Ovary (tissue), 9 donors: ENCODE data around the gene QSOX2. TPM values are rescaled to one million over a fixed set of nuclear protein-coding genes. Genes with fewer than 3 reads are reported as not detected.

ENCODE experiments used
- DNase-seq, 5 donors: peaks; one replicate each; pipeline ENCODE4 v3.0.0-alpha.2; 2019 to 2020
- H3K27ac ChIP-seq, 2 donors: fragments of 200-600 bp; one replicate each; pipeline versions ENCODE4 v1.5.1 to v1.8.0; 2019 to 2022
- H3K27me3 ChIP-seq: fragments of 200-600 bp; one replicate; pipeline ENCODE4 v1.8.0; 2022
- H3K36me3 ChIP-seq: fragments of 200-600 bp; sonication (generic); one replicate; pipeline ENCODE4 v1.5.1; 2019
- H3K4me1 ChIP-seq: one replicate; pipeline ENCODE4 v1.8.1; 2013; ENCODE audit warnings: mild to moderate bottlenecking, moderate library complexity; ENCODE audit not compliant: insufficient read depth
- H3K4me3 ChIP-seq: fragments of 200-600 bp; sonication (generic); one replicate; pipeline ENCODE4 v1.5.1; 2017
- H3K9me3 ChIP-seq, 2 donors: fragments of 200-600 bp in 1 of 2; sonication (generic) in 1 of 2; one replicate each; pipeline versions ENCODE4 v1.5.1 to v1.8.1; 2013 to 2019; ENCODE audit warnings: mild to moderate bottlenecking in 1 of 2, moderate library complexity in 1 of 2
- CTCF ChIP-seq, 3 donors: fragments of 450-650 bp in 2 of 3; fragments of 200-600 bp in 1 of 3; IDR thresholded peaks; one replicate each; pipeline versions ENCODE4 v1.5.1 to v1.8.0; 2016 to 2022; ENCODE audit warnings: antibody characterized with exemption in 3 of 3, mild to moderate bottlenecking in 1 of 3
- EP300 ChIP-seq: sonication (generic); formaldehyde crosslinking; IDR thresholded peaks from one replicate; pipeline ENCODE4 v1.6.1; 2017; ENCODE audit warnings: antibody characterized with exemption
- POLR2A ChIP-seq: fragments of 450-650 bp; IDR thresholded peaks from one replicate; pipeline ENCODE4 v1.6.1; 2017; ENCODE audit warnings: antibody characterized with exemption, mild to moderate bottlenecking, moderate library complexity
- WGBS, 3 donors: extraction: QIAGEN DNeasy Blood & Tissue Kit in 1 of 3; methylation state at CpG; one replicate each; pipeline versions ENCODE4 v1.1.5 to v1.1.7; 2013 to 2017; 5-methylcytosine and 5-hydroxymethylcytosine counted together
- intact Hi-C, 4 donors: fragments of 100-400 bp; cut with DNase I; formaldehyde crosslinking; loops; one replicate each; pipeline versions ENCODE4 v1.11.0 to v1.15.1; 2022 to 2023
- polyA plus RNA-seq, 2 donors: library from polyadenylated mRNA; stranded (reverse); fragments of 200-250 nt in 1 of 2; fragments of 350-450 nt in 1 of 2; fragmentation: Illumina TruSeq in 1 of 2; extraction: RNeasy Lipid Tissue Mini Kit (QIAGEN cat#74804) in 1 of 2; gene quantifications; one replicate each; pipeline ENCODE4 v1.2.3, GENCODE V29; 2013 to 2014
- total RNA-seq, 7 donors: library from RNA; depleted of rRNA in 2 of 7; stranded (reverse); fragments of >200 nt in 2 of 7; fragmentation: NEBNext Ultra II Directional in 3 of 7; extraction: Animal tissue kit (Norgen Biotek cat#: 25700) in 3 of 7; gene quantifications; one replicate each; pipeline versions ENCODE4 v1.1.0 to v1.2.4, GENCODE V29; 2016 to 2023
- donor health status: DM: no; HTN: no; CAD: no; lungs with moderate emphysema.
- donor health status: DM: no; HTN: no; CAD: no.
- donor health status: Bipolar disorder and iron deficiency.
- donor health status: DM: yes; HTN: yes; CAD: no.
- donor health status: DM: no; HTN: no; CAD: no.
- donor health status: DM: yes; HTN: yes; CAD: no.

The QSOX2 gene
- total and polyA plus RNA-seq, 9 donors, result 5.6 to 14.3 (median 7.8) TPM

- TF ChIP-seq CTCF (IDR thresholded peaks at IDR 0.05), result no peak
- no peak for TF ChIP-seq EP300
- TF ChIP-seq POLR2A, result no peak
- no peaks in the 10 kb centered on the region for H3K27me3 ChIP-seq
- H3K4me1 ChIP-seq, result peaks cover 8% of the 10 kb centered on the region
- peak overlapping the region; percentile 84 for H3K4me3 ChIP-seq
- 35 to 38% (median 37%) methylated on average over 11 of the region's 11 CpGs for WGBS, 3 donors
- intact Hi-C loops, result loop anchor here in 1 of 4 donors (10.0 kb wide), 1 partner anchor 280 kb away; the partner anchor contains the start of gene UBAC1
- H3K36me3 ChIP-seq, result no peaks in the 10 kb centered on the region
- no peak for DNase-seq
- H3K9me3 ChIP-seq, result no peaks in the 10 kb centered on the region
- no peak overlapping the region for H3K27ac ChIP-seq
These were observed 1.3 kb downstream of the QSOX2 start for GRCh38 chr9:136244122-136244968.

- Histone ChIP-seq H3K27ac (no peak overlapping the region), H3K4me3 (no peak overlapping the region), H3K36me3 (no peaks in the 10 kb centered on the region), H3K27me3 (no peaks in the 10 kb centered on the region), H3K9me3 (no peaks in the 10 kb centered on the region), H3K4me1 (peaks cover 8% of the 10 kb centered on the region)
- DNase-seq, result no peak
- intact Hi-C loops, result loop anchor here in 1 of 4 donors (10.0 kb wide), 1 partner anchor 279 kb away; the partner anchor contains the start of gene UBAC1
- TF ChIP-seq CTCF (IDR thresholded peaks at IDR 0.05), result no peak
- no peak for TF ChIP-seq EP300
- TF ChIP-seq POLR2A, result no peak
- WGBS, 3 donors, result 75 to 78% (median 78%) methylated on average over 4 of the region's 4 CpGs
These were observed 2.0 kb downstream of the QSOX2 start for GRCh38 chr9:136243631-136244030.

- no peak overlapping the region for H3K4me3 ChIP-seq
- intact Hi-C loops, result loop anchor here in 1 of 4 donors (10.0 kb wide), 1 partner anchor 278 kb away; the partner anchor contains the start of gene UBAC1
- WGBS, 3 donors, result 75 to 78% (median 78%) methylated on average over 6 of the region's 6 CpGs
- H3K4me1 ChIP-seq, result peaks cover 8% of the 10 kb centered on the region
- TF ChIP-seq EP300, result no peak
- no peak for TF ChIP-seq POLR2A
- TF ChIP-seq CTCF (IDR thresholded peaks at IDR 0.05), result no peak
- no peaks in the 10 kb centered on the region for H3K9me3 ChIP-seq
- no peaks in the 10 kb centered on the region for H3K27me3 ChIP-seq
- no peak overlapping the region for H3K27ac ChIP-seq
- DNase-seq, result no peak
- H3K36me3 ChIP-seq, result no peaks in the 10 kb centered on the region
These were observed 2.6 kb downstream of the QSOX2 start for GRCh38 chr9:136242918-136243525.

- intact Hi-C loops, result loop anchor here in 1 of 4 donors (10.0 kb wide), 1 partner anchor 277 kb away; the partner anchor contains the start of gene UBAC1
- DNase-seq, result no peak
These were observed 3.4 kb downstream of the QSOX2 start for GRCh38 chr9:136242248-136242647.

More at GRCh38 chr9:136242248-136242647, 3.4 kb downstream of the QSOX2 start:
- Histone ChIP-seq H3K4me3 (no peak overlapping the region), H3K27me3 (no peaks in the 10 kb centered on the region), H3K9me3 (no peaks in the 10 kb centered on the region), H3K4me1 (peaks cover 8% of the 10 kb centered on the region), H3K27ac (no peak overlapping the region), H3K36me3 (no peaks in the 10 kb centered on the region)
- WGBS, 3 donors, result 91 to 97% (median 96%) methylated on average over 8 of the region's 8 CpGs
- TF ChIP-seq CTCF (IDR thresholded peaks at IDR 0.05) (no peak), EP300 (no peak), POLR2A (no peak)
